IMR-90 (cell line): ENCODE results near the gene ILF2. TPM values are rescaled to one million over a fixed set of nuclear protein-coding genes. Genes with fewer than 3 reads are reported as not detected.

Experiments used
- ATAC-seq: fragments of 200-7000 bp; cut with Tn5 transposase; 2 replicates; pipeline ENCODE4 v1.9.1; 2020; ENCODE audit warnings: low read depth, mild to moderate bottlenecking, moderate library complexity
- BruUV-seq: library from RNA; stranded (reverse); fragments of 400-500 nt; replicated peaks from 2 replicates; lab custom pipeline; 2021; lab: Mats Ljungman, UMichigan
- CTCF ChIA-PET: fragments of 300-600 bp; formaldehyde crosslinking; extraction: SDS; loops from one replicate; lab custom pipeline; 2021; ENCODE audit warnings: antibody characterized with exemption; lab: Yijun Ruan, JAX
- POLR2A ChIA-PET: fragments of 300-600 bp; sonication (Branson Sonifier 250); formaldehyde crosslinking; loops from one replicate; lab custom pipeline; 2022; ENCODE audit warnings: antibody characterized with exemption; ENCODE audit not compliant: unreplicated experiment; lab: Charles Lee
- DNase-seq: peaks from one replicate; pipeline ENCODE4 v3.0.0; 2013
- H2AFZ ChIP-seq: replicated peaks from 2 replicates; pipeline ENCODE3; 2013; ENCODE audit warnings: low read length, mild to moderate bottlenecking; ENCODE audit not compliant: poor library complexity
- H2AK5ac ChIP-seq: 2 replicates; pipeline ENCODE4 v1.6.1; 2013; ENCODE audit warnings: low read depth, low read length, inconsistent platforms
- H2AK9ac ChIP-seq: replicated peaks from 2 replicates; pipeline ENCODE3; 2013; ENCODE audit warnings: mild to moderate bottlenecking, low read depth, low read length, moderate library complexity; ENCODE audit not compliant: poor library complexity
- H2BK120ac ChIP-seq: 2 replicates; pipeline ENCODE4 v1.6.1; 2013; ENCODE audit warnings: low read depth, low read length, inconsistent platforms
- H2BK15ac ChIP-seq: 3 replicates; pipeline ENCODE4 v1.6.1; 2013; ENCODE audit warnings: low read depth, low read length, inconsistent platforms
- H2BK20ac ChIP-seq: 2 replicates; pipeline ENCODE4 v1.6.1; 2013; ENCODE audit warnings: low read depth, mild to moderate bottlenecking, inconsistent platforms, low read length, moderate library complexity
- H2BK5ac ChIP-seq: 2 replicates; pipeline ENCODE4 v1.6.1; 2013; ENCODE audit warnings: mild to moderate bottlenecking, low read depth, low read length, inconsistent platforms; ENCODE audit not compliant: poor library complexity, severe bottlenecking
- H3K14ac ChIP-seq: replicated peaks from 2 replicates; pipeline ENCODE4 v1.6.1; 2013; ENCODE audit warnings: low read depth, low read length, inconsistent platforms
- H3K18ac ChIP-seq: 2 replicates; pipeline ENCODE4 v1.6.1; 2013; ENCODE audit warnings: low read depth, low read length, control low read depth
- H3K23ac ChIP-seq: 2 replicates; pipeline ENCODE4 v1.6.1; 2013; ENCODE audit warnings: low read depth, low read length, inconsistent platforms
- H3K27ac ChIP-seq: 2 replicates; pipeline ENCODE4 v1.5.1; 2013; ENCODE audit warnings: mild to moderate bottlenecking, control low read depth, low read length; ENCODE audit not compliant: insufficient read depth
- H3K27me3 ChIP-seq: 2 replicates; pipeline ENCODE4 v1.6.1; 2013; ENCODE audit warnings: low read length; ENCODE audit not compliant: control insufficient read depth, insufficient read depth
- H3K36me3 ChIP-seq: 2 replicates; pipeline ENCODE4 v1.6.1; 2013; ENCODE audit warnings: low read length, mixed read lengths; ENCODE audit not compliant: control insufficient read depth, insufficient read depth
- H3K4ac ChIP-seq: 2 replicates; pipeline ENCODE4 v1.6.1; 2013; ENCODE audit warnings: low read depth, low read length, inconsistent platforms
- H3K4me1 ChIP-seq: 2 replicates; pipeline ENCODE4 v1.6.1; 2013; ENCODE audit warnings: low read length, mixed read lengths; ENCODE audit not compliant: control insufficient read depth, insufficient read depth
- H3K4me2 ChIP-seq: 2 replicates; pipeline ENCODE4 v1.6.1; 2013; ENCODE audit warnings: low read depth, mild to moderate bottlenecking, control low read depth, low read length, moderate library complexity
- H3K4me3 ChIP-seq: 2 replicates; pipeline ENCODE4 v1.5.1; 2013; ENCODE audit warnings: low read depth, mild to moderate bottlenecking, control low read depth, low read length, moderate library complexity; ENCODE audit not compliant: insufficient read depth
- H3K56ac ChIP-seq: 2 replicates; pipeline ENCODE4 v1.6.1; 2013; ENCODE audit warnings: low read length, inconsistent platforms; ENCODE audit not compliant: insufficient read depth; ENCODE audit errors: extremely low read depth
- H3K79me1 ChIP-seq, 2 experiments: 2 replicates each; pipeline ENCODE4 v1.6.1; 2013; ENCODE audit warnings: low read length in 2 of 2, inconsistent platforms in 1 of 2, low read depth in 1 of 2
- H3K9ac ChIP-seq: 2 replicates; pipeline ENCODE4 v1.6.1; 2013; ENCODE audit warnings: low read depth, low read length, control low read depth
- H3K9me1 ChIP-seq: 2 replicates; pipeline ENCODE4 v1.6.1; 2013; ENCODE audit warnings: low read length, inconsistent platforms; ENCODE audit not compliant: insufficient read depth
- H3K9me3 ChIP-seq: 2 replicates; pipeline ENCODE4 v1.6.1; 2013; ENCODE audit warnings: low read length; ENCODE audit not compliant: control insufficient read depth, insufficient read depth
- H4K20me1 ChIP-seq: 2 replicates; pipeline ENCODE4 v1.6.1; 2013; ENCODE audit warnings: low read length, inconsistent platforms; ENCODE audit not compliant: insufficient read depth
- H4K5ac ChIP-seq: 2 replicates; pipeline ENCODE4 v1.6.1; 2013; ENCODE audit warnings: mild to moderate bottlenecking, low read depth, low read length, control low read depth
- H4K8ac ChIP-seq, 2 experiments: 2 replicates each; pipeline ENCODE4 v1.6.1; 2013; ENCODE audit warnings: low read depth in 2 of 2, low read length in 2 of 2, control low read depth in 1 of 2, inconsistent platforms in 1 of 2
- H4K91ac ChIP-seq: 2 replicates; pipeline ENCODE4 v1.6.1; 2013; ENCODE audit warnings: low read depth, low read length, inconsistent platforms; ENCODE audit not compliant: insufficient read depth
- BHLHE40 ChIP-seq: fragments of 150-350 bp; IDR thresholded peaks from 2 replicates; pipeline ENCODE4 v1.6.1; 2016; ENCODE audit warnings: mild to moderate bottlenecking, low read depth, low read length
- CHD1 ChIP-seq: IDR thresholded peaks from 2 replicates; pipeline ENCODE4 v1.6.1; 2012; ENCODE audit warnings: low read depth, low read length, improper control_type of control experiment
- FOS ChIP-seq: fragments of 150-350 bp; IDR thresholded peaks from 2 replicates; pipeline ENCODE4 v1.6.1; 2016; ENCODE audit warnings: low read depth, low read length
- MAFK ChIP-seq: IDR thresholded peaks from 2 replicates; pipeline ENCODE4 v1.6.1; 2012; ENCODE audit warnings: low read depth, low read length, improper control_type of control experiment
- MAZ ChIP-seq: IDR thresholded peaks from 2 replicates; pipeline ENCODE4 v1.6.1; 2012; ENCODE audit warnings: low read depth, mild to moderate bottlenecking, low read length, improper control_type of control experiment, moderate library complexity, borderline replicate concordance
- POLR2A ChIP-seq: IDR thresholded peaks from 2 replicates; pipeline ENCODE4 v1.6.1; 2012; ENCODE audit warnings: mild to moderate bottlenecking, low read depth, low read length
- RAD21 ChIP-seq: IDR thresholded peaks from 2 replicates; pipeline ENCODE4 v1.6.1; 2012; ENCODE audit warnings: low read length, improper control_type of control experiment
- RFX5 ChIP-seq: IDR thresholded peaks from 2 replicates; pipeline ENCODE4 v1.8.0; 2012; ENCODE audit warnings: low read depth, mild to moderate bottlenecking, low read length, moderate library complexity
- WGBS, 2 experiments: methylation state at CpG; one replicate each; pipeline versions ENCODE4 v1.1.5 to v1.1.7; 2013; ENCODE audit warnings: missing lambda C conversion rate in 2 of 2; ENCODE audit not compliant: insufficient read length in 1 of 2; ENCODE audit errors: extremely low coverage in 2 of 2; 5-methylcytosine and 5-hydroxymethylcytosine counted together
- dilution Hi-C: fragments of 300-500 bp; cut with HindIII; formaldehyde crosslinking; loops from one replicate; pipeline ENCODE4 v1.14.3; 2018; ENCODE audit warnings: low sequenced_read_pairs; ENCODE audit not compliant: unreplicated experiment
- in situ Hi-C: fragments of 300-500 bp; cut with MboI; formaldehyde crosslinking; loops from 3 replicates; pipeline ENCODE4 v1.14.3; 2019; ENCODE audit warnings: low sequenced_read_pairs, inconsistent platforms, mixed read lengths
- intact Hi-C: fragments of 100-400 bp; cut with micrococcal nuclease; formaldehyde crosslinking; loops from 2 replicates; pipeline ENCODE4 v1.10.0; 2022
- polyA plus RNA-seq, 3 experiments: library from polyadenylated mRNA; depleted of rRNA; stranded (reverse); fragments of >200 nt; gene quantifications; 2 replicates each; pipeline ENCODE4 v1.2.3, GENCODE V29; 2012; ENCODE audit warnings: low replicate concordance in 1 of 3
- total RNA-seq: library from RNA; depleted of rRNA; stranded (reverse); fragments of >200 nt; gene quantifications from 2 replicates; pipeline ENCODE4 v1.2.3, GENCODE V29; 2012
- TF ChIP-seq, protein P1 (sequence below): conservative IDR thresholded peaks from 2 replicates; pipeline ENCODE4 v1.5.1; 2012; ENCODE audit warnings: mild to moderate bottlenecking, low read depth, low read length, improper control_type of control experiment
- TF ChIP-seq, protein P2 (sequence below): fragments of 150-350 bp; IDR thresholded peaks from 2 replicates; pipeline ENCODE4 v1.6.1; 2016; ENCODE audit warnings: low read depth, mild to moderate bottlenecking, low read length, moderate library complexity, borderline replicate concordance

ILF2 gene
- total and polyA plus RNA-seq, 2 of the 4 experiments (the other 2 are of a cell fraction): 273 to 504 TPM

DNA sequence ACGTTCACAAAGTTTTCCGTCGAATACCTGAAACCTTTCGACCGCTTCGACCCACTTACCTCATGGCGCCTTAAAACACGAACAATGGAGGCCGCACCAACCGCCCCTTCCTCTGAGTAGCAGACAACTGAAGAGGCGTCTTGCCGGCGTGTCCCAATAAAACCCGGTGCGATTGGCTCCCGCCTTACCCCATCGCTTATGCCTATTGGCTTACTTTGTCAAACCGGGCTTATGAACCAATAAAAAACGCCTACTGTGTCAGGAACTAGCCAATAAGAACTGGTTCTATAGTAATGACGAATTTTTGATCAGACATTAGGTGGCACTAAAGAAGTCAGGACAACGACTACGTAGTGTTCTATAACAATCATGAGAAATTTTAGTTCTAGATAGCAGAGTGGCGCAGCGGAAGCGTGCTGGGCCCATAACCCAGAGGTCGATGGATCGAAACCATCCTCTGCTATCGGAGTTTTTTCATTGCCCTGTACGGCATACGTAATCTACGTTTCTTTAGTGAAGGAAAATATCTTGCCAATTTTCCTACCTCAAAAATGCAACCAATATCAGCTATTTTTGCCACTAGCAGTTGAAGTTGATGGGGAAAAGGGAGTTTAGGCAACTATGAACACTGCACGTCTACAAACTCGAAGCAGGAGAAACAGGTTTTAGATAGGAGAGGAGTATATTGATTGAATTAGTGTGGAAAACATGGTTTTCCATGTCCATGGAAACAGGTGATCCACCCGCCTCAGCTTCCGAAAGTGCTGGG is at the start of gene ILF2 (continued):
- TF ChIP-seq, protein P1, sequence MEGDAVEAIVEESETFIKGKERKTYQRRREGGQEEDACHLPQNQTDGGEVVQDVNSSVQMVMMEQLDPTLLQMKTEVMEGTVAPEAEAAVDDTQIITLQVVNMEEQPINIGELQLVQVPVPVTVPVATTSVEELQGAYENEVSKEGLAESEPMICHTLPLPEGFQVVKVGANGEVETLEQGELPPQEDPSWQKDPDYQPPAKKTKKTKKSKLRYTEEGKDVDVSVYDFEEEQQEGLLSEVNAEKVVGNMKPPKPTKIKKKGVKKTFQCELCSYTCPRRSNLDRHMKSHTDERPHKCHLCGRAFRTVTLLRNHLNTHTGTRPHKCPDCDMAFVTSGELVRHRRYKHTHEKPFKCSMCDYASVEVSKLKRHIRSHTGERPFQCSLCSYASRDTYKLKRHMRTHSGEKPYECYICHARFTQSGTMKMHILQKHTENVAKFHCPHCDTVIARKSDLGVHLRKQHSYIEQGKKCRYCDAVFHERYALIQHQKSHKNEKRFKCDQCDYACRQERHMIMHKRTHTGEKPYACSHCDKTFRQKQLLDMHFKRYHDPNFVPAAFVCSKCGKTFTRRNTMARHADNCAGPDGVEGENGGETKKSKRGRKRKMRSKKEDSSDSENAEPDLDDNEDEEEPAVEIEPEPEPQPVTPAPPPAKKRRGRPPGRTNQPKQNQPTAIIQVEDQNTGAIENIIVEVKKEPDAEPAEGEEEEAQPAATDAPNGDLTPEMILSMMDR: peak; percentile 37
- peak; percentile 97 for TF ChIP-seq FOS

DNA sequence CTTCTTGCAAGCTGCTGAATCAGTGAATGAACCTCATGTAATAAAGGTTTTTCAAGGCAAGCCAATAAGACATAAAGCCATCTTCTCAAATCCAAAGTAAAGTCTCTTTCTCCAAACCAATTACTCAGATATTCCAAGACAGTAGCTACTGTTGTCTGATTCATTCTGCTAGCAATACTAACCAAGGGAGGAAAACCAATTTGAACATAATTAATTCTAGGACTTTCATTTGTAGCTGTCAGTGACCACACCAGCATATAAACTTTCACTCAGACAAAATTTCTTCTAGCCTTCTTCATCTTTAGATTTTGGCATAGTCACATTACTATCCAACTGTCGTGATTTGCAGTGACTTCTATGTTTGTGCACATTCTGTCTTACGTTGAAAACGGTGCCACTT is 46.5 kb upstream of the ILF2 start:
- DNase-seq (no peak), ATAC-seq (no peak)
- H4K8ac ChIP-seq: no peak overlapping the region
- BruUV-seq: no TSS peak
- WGBS, 2 experiments: 33% methylated on average over 1 of the region's 3 CpGs; no CpG with 5 or more reads in 1 of the 2 experiments
- H3K4me3 ChIP-seq: no peak overlapping the region
- H3K36me3 ChIP-seq: no peaks in the 10 kb centered on the region
- no peaks in the 10 kb centered on the region for H3K4me1 ChIP-seq
- no peak overlapping the region for H2BK5ac ChIP-seq
- ChIA-PET CTCF (no interaction called here), POLR2A (no interaction called here)
- H2BK20ac ChIP-seq: no peak overlapping the region
- H2BK15ac ChIP-seq: no peak overlapping the region
- no peak overlapping the region for H3K4ac ChIP-seq
- no peak overlapping the region for H3K9ac ChIP-seq
- in situ Hi-C loops (no loop called here), intact Hi-C loops (no loop called here), dilution Hi-C loops (no loop called here)
- no peak overlapping the region for H3K23ac ChIP-seq
- H2BK120ac ChIP-seq: no peak overlapping the region
- no peak overlapping the region for H3K4me2 ChIP-seq
- no peak overlapping the region for H4K5ac ChIP-seq
- H4K91ac ChIP-seq: no peak overlapping the region
- H3K56ac ChIP-seq: no peak overlapping the region
- no peak overlapping the region for H2AFZ ChIP-seq
- H2AK5ac ChIP-seq: no peak overlapping the region
- H3K18ac ChIP-seq: no peak overlapping the region
- no peaks in the 10 kb centered on the region for H3K79me1 ChIP-seq
- H2AK9ac ChIP-seq: no peak overlapping the region
- H4K20me1 ChIP-seq: no peaks in the 10 kb centered on the region
- H3K9me1 ChIP-seq: no peaks in the 10 kb centered on the region
- no peak overlapping the region for H3K14ac ChIP-seq
- H3K9me3 ChIP-seq: 0 out of 2 replicates have a peak, but pooled peaks cover 3% of the 10 kb centered on the region
- H3K27ac ChIP-seq: no peak overlapping the region
- no peaks in the 10 kb centered on the region; the same call in 1 of the 2 replicates for H3K27me3 ChIP-seq
- no peak for TF ChIP-seq MAZ
- TF ChIP-seq MAFK: no peak
- TF ChIP-seq BHLHE40: no peak
- TF ChIP-seq CHD1: no peak
- no peak for TF ChIP-seq POLR2A
- TF ChIP-seq, protein P2, sequence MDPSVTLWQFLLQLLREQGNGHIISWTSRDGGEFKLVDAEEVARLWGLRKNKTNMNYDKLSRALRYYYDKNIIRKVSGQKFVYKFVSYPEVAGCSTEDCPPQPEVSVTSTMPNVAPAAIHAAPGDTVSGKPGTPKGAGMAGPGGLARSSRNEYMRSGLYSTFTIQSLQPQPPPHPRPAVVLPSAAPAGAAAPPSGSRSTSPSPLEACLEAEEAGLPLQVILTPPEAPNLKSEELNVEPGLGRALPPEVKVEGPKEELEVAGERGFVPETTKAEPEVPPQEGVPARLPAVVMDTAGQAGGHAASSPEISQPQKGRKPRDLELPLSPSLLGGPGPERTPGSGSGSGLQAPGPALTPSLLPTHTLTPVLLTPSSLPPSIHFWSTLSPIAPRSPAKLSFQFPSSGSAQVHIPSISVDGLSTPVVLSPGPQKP: no peak
- TF ChIP-seq RFX5: no peak
- no peak for TF ChIP-seq RAD21
- TF ChIP-seq, protein P1: no peak
